GM12878 (cell line): ENCODE measurements around the gene SHISAL2B. TPM values are rescaled to one million over a fixed set of nuclear protein-coding genes. Genes with fewer than 3 reads are reported as not detected.
A peak's percentile ranks its signal among the peaks of the same experiment; 100 is the strongest.

Experiments used
- ATAC-seq: fragments of 200-7000 bp; cut with Tn5 transposase; 3 replicates; pipeline ENCODE4 v1.9.1; 2020; ENCODE audit warnings: mild to moderate bottlenecking, moderate library complexity
- BruUV-seq: library from RNA; stranded (reverse); fragments of 400-500 nt; replicated peaks from 2 replicates; lab custom pipeline; 2021; lab: Mats Ljungman, UMichigan
- CTCF ChIA-PET: fragments of 300-600 bp; sonication (Branson Sonifier 250); formaldehyde crosslinking; extraction: SDS; loops from one replicate; lab custom pipeline; 2021; ENCODE audit warnings: inconsistent platforms; lab: Yijun Ruan, JAX
- POLR2A ChIA-PET: fragments of 350-600 bp; formaldehyde crosslinking; extraction: SDS; loops from one replicate; lab custom pipeline; 2021; ENCODE audit warnings: inconsistent platforms; lab: Charles Lee
- RAD21 ChIA-PET: fragments of 300-600 bp; sonication (Branson Sonifier 250); formaldehyde crosslinking; loops from one replicate; lab custom pipeline; 2023; ENCODE audit warnings: antibody characterized with exemption; ENCODE audit not compliant: unreplicated experiment; lab: Charles Lee
- SMC1A ChIA-PET: fragments of 300-600 bp; sonication (Branson Sonifier 250); formaldehyde crosslinking; loops from one replicate; lab custom pipeline; 2023; ENCODE audit not compliant: unreplicated experiment, uncharacterized antibody; lab: Charles Lee
- DNase-seq: peaks from one replicate; pipeline ENCODE4 v3.0.0-alpha.2; 2011; ENCODE audit warnings: low read depth, low spot score
- FAIRE-seq: peaks from 3 replicates; lab custom pipeline; 2011; peaks lifted over from hg19 to GRCh38; lab: Jason Lieb, UNC
- H2AFZ ChIP-seq: 2 replicates; pipeline ENCODE4 v1.6.0; 2011; ENCODE audit warnings: low read depth, low read length, control low read depth; ENCODE audit not compliant: control insufficient read depth
- H3K27ac ChIP-seq: 2 replicates; pipeline ENCODE4 v1.5.1; 2011; ENCODE audit warnings: control low read depth; ENCODE audit not compliant: control insufficient read depth, insufficient read depth
- H3K27me3 ChIP-seq, 2 experiments: replicated peaks in 1 of 2; 2 replicates each; pipeline versions ENCODE4 v1.6.0 to v1.6.1; 2011; ENCODE audit warnings: low read length in 1 of 2; ENCODE audit not compliant: control insufficient read depth in 2 of 2, insufficient read depth in 2 of 2
- H3K36me3 ChIP-seq, 2 experiments: 2 replicates each; pipeline ENCODE4 v1.5.1; 2011; ENCODE audit warnings: low read length in 1 of 2; ENCODE audit not compliant: control insufficient read depth in 2 of 2, insufficient read depth in 2 of 2
- H3K4me1 ChIP-seq: 2 replicates; pipeline ENCODE4 v1.6.1; 2011; ENCODE audit warnings: mild to moderate bottlenecking, low read length, moderate library complexity, mixed read lengths; ENCODE audit not compliant: control insufficient read depth, insufficient read depth
- H3K4me2 ChIP-seq: 2 replicates; pipeline ENCODE4 v1.6.0; 2011; ENCODE audit warnings: control low read depth; ENCODE audit not compliant: control insufficient read depth, insufficient read depth
- H3K4me3 ChIP-seq: fragments of 200-600 bp; sonication (generic); 2 replicates; pipeline ENCODE4 v1.5.1; 2016
- H3K79me2 ChIP-seq: 2 replicates; pipeline ENCODE4 v1.6.0; 2011; ENCODE audit warnings: low read length; ENCODE audit not compliant: control insufficient read depth, insufficient read depth
- H3K9ac ChIP-seq: 2 replicates; pipeline ENCODE4 v1.8.0; 2011; ENCODE audit warnings: low read length, control low read depth, mixed read lengths; ENCODE audit not compliant: control insufficient read depth, insufficient read depth
- H3K9me3 ChIP-seq: replicated peaks from 3 replicates; pipeline ENCODE4 v1.5.1; 2011; ENCODE audit warnings: mild to moderate bottlenecking, low read length; ENCODE audit not compliant: control insufficient read depth, insufficient read depth
- H4K20me1 ChIP-seq: 2 replicates; pipeline ENCODE4 v1.6.0; 2011; ENCODE audit not compliant: control insufficient read depth, insufficient read depth
- CBFB ChIP-seq: IDR thresholded peaks from 2 replicates; pipeline ENCODE4 v1.6.1; 2016; ENCODE audit warnings: antibody characterized with exemption, low read depth
- CTCF ChIP-seq, 3 experiments: IDR thresholded peaks in 2 of 3; conservative IDR thresholded peaks in 1 of 3; 2 replicates each; pipeline ENCODE4 v1.5.1; 2011; ENCODE audit warnings: low read depth in 3 of 3, low read length in 3 of 3, mild to moderate bottlenecking in 3 of 3, control low read depth in 2 of 3, moderate library complexity in 2 of 3, inconsistent platforms in 1 of 3, mixed read lengths in 1 of 3; ENCODE audit not compliant: control insufficient read depth in 2 of 3, insufficient read depth in 1 of 3; ENCODE audit errors: extremely low read depth in 1 of 3
- FOS ChIP-seq: IDR thresholded peaks from 3 replicates; pipeline ENCODE4 v1.6.1; 2011; ENCODE audit warnings: borderline replicate concordance; ENCODE audit not compliant: insufficient read length; ENCODE audit errors: extremely low read depth
- MYB ChIP-seq: fragments of 150-350 bp; IDR thresholded peaks from 2 replicates; pipeline ENCODE4 v1.6.1; 2014; ENCODE audit warnings: mild to moderate bottlenecking, low read depth, low read length, borderline replicate concordance
- NFYA ChIP-seq: IDR thresholded peaks from 2 replicates; pipeline ENCODE4 v1.6.1; 2011; ENCODE audit warnings: low read depth, mild to moderate bottlenecking, low read length, improper control_type of control experiment, borderline replicate concordance
- SMAD1 ChIP-seq: fragments of 450-650 bp; IDR thresholded peaks from 2 replicates; pipeline ENCODE4 v1.6.1; 2018; ENCODE audit warnings: mild to moderate bottlenecking, low read depth; ENCODE audit not compliant: partially characterized antibody
- SPI1 ChIP-seq: IDR thresholded peaks from 2 replicates; pipeline ENCODE4 v1.6.1; 2011; ENCODE audit warnings: low read depth, mild to moderate bottlenecking, low read length, moderate library complexity, borderline replicate concordance; ENCODE audit not compliant: insufficient read depth
- SUPT20H ChIP-seq: IDR thresholded peaks from 2 replicates; pipeline ENCODE4 v1.6.1; 2011; ENCODE audit warnings: low read depth, mild to moderate bottlenecking, low read length, moderate library complexity, borderline replicate concordance; ENCODE audit not compliant: control insufficient read depth
- ZZZ3 ChIP-seq: IDR thresholded peaks from 2 replicates; pipeline ENCODE4 v1.6.1; 2011; ENCODE audit warnings: low read depth; ENCODE audit not compliant: control insufficient read depth, insufficient read length
- WGBS: methylation state at CpG from one replicate; pipeline ENCODE4 v1.1.6; 2016; ENCODE audit warnings: low lambda C conversion rate; ENCODE audit not compliant: insufficient replicate concordance, insufficient coverage; ENCODE audit errors: missing lambda C conversion rate; 5-methylcytosine and 5-hydroxymethylcytosine counted together
- in situ Hi-C: fragments of 300-500 bp; cut with MboI; formaldehyde crosslinking; loops from 9 replicates; pipeline ENCODE4 v1.14.3; 2018; ENCODE audit warnings: mixed read lengths
- intact Hi-C: fragments of 100-400 bp; cut with micrococcal nuclease; formaldehyde crosslinking; loops from one replicate; pipeline ENCODE4 v1.14.2; 2022; ENCODE audit not compliant: unreplicated experiment
- polyA plus RNA-seq, 11 experiments: library from polyadenylated mRNA; depleted of rRNA in 4 of 11; unstranded in 6 of 11; stranded (reverse) in 5 of 11; fragments of >200 nt; fragmentation: Nextera tagmentation in 4 of 11; fragmentation: Illumina TruSeq in 1 of 11; extraction: Ambion mirVana in 4 of 11; extraction: Trizol in 1 of 11; gene quantifications; 1 replicate in 1 of 11; 2 replicates in 10 of 11; pipeline versions ENCODE4 v1.2.1 to v1.2.3, GENCODE V29; 2011 to 2016; ENCODE audit warnings: inconsistent platforms in 2 of 11, missing spikeins in 2 of 11, low read depth in 1 of 11
- total RNA-seq, 4 experiments: library from RNA; depleted of rRNA in 3 of 4; stranded (reverse); fragments of >200 nt in 3 of 4; fragmentation: Illumina TruSeq in 1 of 4; extraction: Trizol in 1 of 4; gene quantifications; 2 replicates each; pipeline versions ENCODE4 v1.2.1 to v1.2.3, GENCODE V29; 2013 to 2021

SHISAL2B gene
- total and polyA plus RNA-seq, 10 of the 15 experiments (the other 5 are each of a cell fraction or from before 2014, with no cell fraction given) = not detected

- TF ChIP-seq SMAD1 (no peak), SUPT20H (no peak), FOS (no peak), MYB (no peak), ZZZ3 (no peak), CTCF (IDR thresholded peaks at IDR 0.05 in 2 of 3, conservative IDR thresholded peaks at IDR 0.05 in 1 of 3; ENCODE audit: control insufficient read depth in 2 of 3, extremely low read depth in 1 of 3, insufficient read depth in 1 of 3, low read depth in 3 of 3, low read length in 3 of 3) (no peak), NFYA (no peak)
These were observed 73.7 kb downstream of the SHISAL2B start (continued) for GRCh38 chr5:64763948-64764503.

GRCh38 chr5:64765804-64766504 is 75.7 kb downstream of the SHISAL2B start:
- Histone ChIP-seq H3K9me3 (no peaks in the 10 kb centered on the region), H3K27ac (no peak overlapping the region), H2AFZ (no peak overlapping the region), H4K20me1 (no peaks in the 10 kb centered on the region), H3K79me2 (peaks cover 65% of the 10 kb centered on the region), H3K9ac (no peak overlapping the region), H3K4me1 (peaks cover 13% of the 10 kb centered on the region), H3K36me3 (peaks cover 0 to 26% of the 10 kb centered on the region in 2 experiments; a peak in 2 of 4 replicates), H3K27me3 (no peaks in the 10 kb centered on the region), H3K4me2 (peak overlapping the region; percentile 99), H3K4me3 (0 out of 2 replicates have a peak overlapping the region, but pooled peaks have one; percentile 94)
- WGBS = 94% methylated on average over 2 of the region's 2 CpGs
- intact Hi-C loops (no loop called here), in situ Hi-C loops (no loop called here)
- RAD21 ChIA-PET = no interaction called here
- ATAC-seq (peak; percentile 7; the same call in 2 of the 3 replicates), FAIRE-seq (no peak), DNase-seq (no peak)
- no peak for TF ChIP-seq CBFB
- peak; percentile 40; the same call in 1 of the 2 replicates for TF ChIP-seq SPI1
- BruUV-seq = no TSS peak
- CTCF ChIA-PET = interaction anchor here (1.3 to 5.3 kb wide), 3 partner anchors 13 to 131 kb away, joined by 4 to 28 read pairs (median 28); no protein-coding TSS in a partner anchor
- POLR2A ChIA-PET = no interaction called here
- SMC1A ChIA-PET = interaction anchor here (0.6 to 1.7 kb wide), 3 partner anchors 11 to 18 kb away, joined by 3 to 4 read pairs (median 4); no protein-coding TSS in a partner anchor
